Measurements from ENCODE around the gene AUTS2.

AUTS2 gene

GRCh38 chr7:70596598-70596913, 998.3 kb downstream of the AUTS2 start:
- no peak overlapping the region for H3K4me3 ChIP-seq (ENCODE audit: low read depth, low read length)
- TF ChIP-seq CTCF (IDR thresholded peaks at IDR 0.05; ENCODE audit: low read depth, low read length) = no peak

- H3K4me3 ChIP-seq (ENCODE audit: low read depth, low read length) = no peak overlapping the region
Measured at GRCh38 chr7:70597066-70597465, 998.8 kb downstream of the AUTS2 start.

GRCh38 chr7:70598976-70599375, 1000.7 kb downstream of the AUTS2 start:
- H3K4me3 ChIP-seq (ENCODE audit: low read depth, low read length) = no peak overlapping the region
- TF ChIP-seq CTCF (IDR thresholded peaks at IDR 0.05; ENCODE audit: low read depth, low read length) = no peak

More at GRCh38 chr7:70597066-70597465, 998.8 kb downstream of the AUTS2 start:
- no peak for TF ChIP-seq CTCF (IDR thresholded peaks at IDR 0.05; ENCODE audit: low read depth, low read length)

GRCh38 chr7:70599446-70600190, 1001.3 kb downstream of the AUTS2 start:
- H3K4me3 ChIP-seq (ENCODE audit: low read depth, low read length) = no peak overlapping the region
- TF ChIP-seq CTCF (IDR thresholded peaks at IDR 0.05; ENCODE audit: low read depth, low read length) = no peak

GRCh38 chr7:70600993-70601392, 1002.7 kb downstream of the AUTS2 start:
- no peak for TF ChIP-seq CTCF (IDR thresholded peaks at IDR 0.05; ENCODE audit: low read depth, low read length)
- H3K4me3 ChIP-seq (ENCODE audit: low read depth, low read length) = no peak overlapping the region

GRCh38 chr7:70602117-70602516, 1003.8 kb downstream of the AUTS2 start:
- no peak for TF ChIP-seq CTCF (IDR thresholded peaks at IDR 0.05; ENCODE audit: low read depth, low read length)
- H3K4me3 ChIP-seq (ENCODE audit: low read depth, low read length) = no peak overlapping the region

GRCh38 chr7:70607281-70607680, 1009.0 kb downstream of the AUTS2 start:
- H3K4me3 ChIP-seq (ENCODE audit: low read depth, low read length) = no peak overlapping the region
- TF ChIP-seq CTCF (IDR thresholded peaks at IDR 0.05; ENCODE audit: low read depth, low read length) = no peak
